Mesendoderm (in vitro differentiated cells): ENCODE measurements around the gene CACNB4.

Experiments used
- DNase-seq: peaks from one replicate; pipeline ENCODE4 v3.0.0; 2013
- H2AK5ac ChIP-seq: 2 replicates; pipeline ENCODE4 v1.6.1; 2013; ENCODE audit warnings: low read length, inconsistent platforms
- H2BK120ac ChIP-seq: 2 replicates; pipeline ENCODE4 v1.6.1; 2013; ENCODE audit warnings: low read depth, mild to moderate bottlenecking, low read length, moderate library complexity, mixed read lengths
- H2BK15ac ChIP-seq: replicated peaks from 2 replicates; pipeline ENCODE4 v1.6.1; 2013; ENCODE audit warnings: low read depth, mild to moderate bottlenecking, moderate library complexity
- H2BK5ac ChIP-seq: 2 replicates; pipeline ENCODE4 v1.6.1; 2013; ENCODE audit warnings: low read length, inconsistent platforms
- H3K18ac ChIP-seq: 2 replicates; pipeline ENCODE4 v1.6.1; 2013; ENCODE audit warnings: mild to moderate bottlenecking, low read length, mixed read lengths
- H3K23ac ChIP-seq: one replicate; pipeline ENCODE4 v1.6.1; 2013; ENCODE audit warnings: low read length
- H3K27ac ChIP-seq: 2 replicates; pipeline ENCODE4 v1.5.1; 2013; ENCODE audit warnings: low read depth, mild to moderate bottlenecking, inconsistent platforms, low read length, moderate library complexity
- H3K27me3 ChIP-seq: 2 replicates; pipeline ENCODE4 v1.6.1; 2013; ENCODE audit warnings: low read length, control low read depth, mild to moderate bottlenecking, inconsistent platforms; ENCODE audit not compliant: insufficient read depth, poor library complexity
- H3K36me3 ChIP-seq: 2 replicates; pipeline ENCODE4 v1.6.1; 2013; ENCODE audit warnings: low read length, inconsistent platforms; ENCODE audit not compliant: control insufficient read depth, insufficient read depth
- H3K4ac ChIP-seq: one replicate; pipeline ENCODE4 v1.6.1; 2013; ENCODE audit warnings: low read depth, mild to moderate bottlenecking, low read length, moderate library complexity
- H3K4me1 ChIP-seq: 2 replicates; pipeline ENCODE4 v1.6.1; 2013; ENCODE audit warnings: low read depth, low read length, inconsistent platforms; ENCODE audit not compliant: control insufficient read depth
- H3K4me2 ChIP-seq: 2 replicates; pipeline ENCODE4 v1.6.1; 2013; ENCODE audit warnings: low read length
- H3K4me3 ChIP-seq: 2 replicates; pipeline ENCODE4 v1.5.1; 2013; ENCODE audit warnings: mild to moderate bottlenecking, low read length
- H3K56ac ChIP-seq: one replicate; pipeline ENCODE4 v1.6.1; 2013; ENCODE audit warnings: low read length
- H3K79me1 ChIP-seq: 2 replicates; pipeline ENCODE4 v1.6.1; 2013; ENCODE audit warnings: low read length, inconsistent platforms
- H3K79me2 ChIP-seq: 2 replicates; pipeline ENCODE4 v1.6.1; 2013; ENCODE audit warnings: mild to moderate bottlenecking, low read length; ENCODE audit not compliant: control insufficient read depth, insufficient read depth
- H3K9ac ChIP-seq: 2 replicates; pipeline ENCODE4 v1.6.1; 2013; ENCODE audit warnings: low read length, inconsistent platforms
- H4K5ac ChIP-seq: one replicate; pipeline ENCODE4 v1.6.1; 2013; ENCODE audit warnings: low read length
- H4K8ac ChIP-seq: one replicate; pipeline ENCODE4 v1.6.1; 2013; ENCODE audit warnings: low read depth, mild to moderate bottlenecking, control low read depth, low read length, moderate library complexity
- WGBS: extraction: QIAGEN DNeasy Blood & Tissue Kit; methylation state at CpG from one replicate; pipeline ENCODE4 v1.1.7; 2013; ENCODE audit warnings: low lambda C conversion rate, missing lambda C conversion rate; ENCODE audit not compliant: insufficient coverage; ENCODE audit errors: extremely low coverage; 5-methylcytosine and 5-hydroxymethylcytosine counted together

Gene CACNB4

DNA sequence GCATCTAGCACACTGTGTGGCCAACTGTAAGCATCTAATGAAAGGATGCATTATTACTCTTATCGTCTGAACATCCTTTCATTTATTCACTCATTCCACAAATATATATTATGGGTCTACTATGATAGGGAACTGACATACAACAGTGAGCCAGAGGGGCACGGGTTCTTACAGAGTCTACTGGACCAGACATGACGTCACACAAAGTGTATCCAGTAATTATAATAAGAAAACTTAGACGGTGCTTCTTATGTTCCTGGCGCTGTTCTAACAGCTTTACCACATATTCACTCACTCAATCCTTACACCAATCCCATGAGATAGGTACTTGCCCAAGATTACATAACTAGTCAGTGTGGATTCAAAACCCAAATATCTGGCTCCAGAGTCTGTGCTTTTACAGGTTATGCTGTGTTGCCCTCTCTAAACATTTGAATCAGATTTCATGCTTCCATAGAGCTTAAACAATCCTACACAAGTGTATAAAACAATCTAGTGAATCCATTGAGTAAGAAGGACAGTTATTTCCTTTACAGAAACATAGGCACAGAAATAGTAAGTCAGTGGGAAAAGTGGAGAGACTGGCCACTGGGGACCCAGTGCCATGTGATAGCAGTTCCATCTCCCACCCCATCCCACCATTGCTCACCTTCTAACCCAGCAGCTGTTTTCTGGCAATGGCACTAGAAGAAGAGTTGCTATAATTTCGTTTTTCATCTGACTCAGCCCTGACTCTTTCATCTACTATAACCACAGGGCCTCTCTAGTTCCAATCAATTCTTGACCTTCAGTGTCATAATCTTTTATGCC, 246.4 kb downstream of the CACNB4 start:
- Histone ChIP-seq H3K36me3 (no peaks in the 10 kb centered on the region), H2AK5ac (no peak overlapping the region), H3K18ac (no peak overlapping the region), H3K4me1 (no peaks in the 10 kb centered on the region), H3K27me3 (no peaks in the 10 kb centered on the region), H2BK5ac (no peak overlapping the region), H4K8ac (no peak overlapping the region), H3K4me2 (no peak overlapping the region), H2BK15ac (no peak overlapping the region), H3K79me1 (no peaks in the 10 kb centered on the region), H3K27ac (no peak overlapping the region), H3K79me2 (no peaks in the 10 kb centered on the region), H3K9ac (no peak overlapping the region), H3K56ac (no peak overlapping the region), H2BK120ac (no peak overlapping the region), H3K4me3 (no peak overlapping the region), H3K4ac (no peak overlapping the region), H4K5ac (no peak overlapping the region), H3K23ac (no peak overlapping the region)
- no CpG with 5 or more reads among the region's 6 CpGs for WGBS
- DNase-seq, result no peak

DNA sequence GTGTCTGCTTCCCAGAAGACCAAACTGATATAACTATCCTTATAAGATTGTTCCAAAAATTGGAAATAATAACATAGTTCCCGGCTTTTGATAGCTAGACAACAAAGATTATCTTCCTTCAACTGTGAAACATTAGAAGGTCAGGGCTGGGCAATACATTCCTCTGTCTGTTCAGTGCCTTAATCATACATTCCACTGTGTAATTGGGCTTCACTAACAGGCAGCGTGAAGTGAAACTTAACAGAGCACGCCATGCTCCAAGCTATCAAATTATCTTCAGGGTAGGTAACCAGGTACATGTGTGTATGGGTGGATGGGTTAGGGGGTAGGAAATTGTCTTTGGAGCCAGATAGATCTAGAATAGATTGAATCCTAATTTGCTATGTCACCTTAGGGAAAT, 247.1 kb downstream of the CACNB4 start:
- Histone ChIP-seq H3K4me3 (no peak overlapping the region), H2BK120ac (no peak overlapping the region), H2BK5ac (no peak overlapping the region), H3K27me3 (no peaks in the 10 kb centered on the region), H4K5ac (no peak overlapping the region), H3K36me3 (no peaks in the 10 kb centered on the region), H3K79me1 (no peaks in the 10 kb centered on the region), H2BK15ac (no peak overlapping the region), H3K4me2 (no peak overlapping the region), H2AK5ac (no peak overlapping the region), H3K9ac (no peak overlapping the region), H3K79me2 (no peaks in the 10 kb centered on the region), H3K18ac (no peak overlapping the region), H3K56ac (no peak overlapping the region), H3K4me1 (no peaks in the 10 kb centered on the region), H4K8ac (no peak overlapping the region), H3K27ac (no peak overlapping the region), H3K23ac (no peak overlapping the region), H3K4ac (no peak overlapping the region)
- no peak for DNase-seq
- no CpG with 5 or more reads among the region's 3 CpGs for WGBS

DNA sequence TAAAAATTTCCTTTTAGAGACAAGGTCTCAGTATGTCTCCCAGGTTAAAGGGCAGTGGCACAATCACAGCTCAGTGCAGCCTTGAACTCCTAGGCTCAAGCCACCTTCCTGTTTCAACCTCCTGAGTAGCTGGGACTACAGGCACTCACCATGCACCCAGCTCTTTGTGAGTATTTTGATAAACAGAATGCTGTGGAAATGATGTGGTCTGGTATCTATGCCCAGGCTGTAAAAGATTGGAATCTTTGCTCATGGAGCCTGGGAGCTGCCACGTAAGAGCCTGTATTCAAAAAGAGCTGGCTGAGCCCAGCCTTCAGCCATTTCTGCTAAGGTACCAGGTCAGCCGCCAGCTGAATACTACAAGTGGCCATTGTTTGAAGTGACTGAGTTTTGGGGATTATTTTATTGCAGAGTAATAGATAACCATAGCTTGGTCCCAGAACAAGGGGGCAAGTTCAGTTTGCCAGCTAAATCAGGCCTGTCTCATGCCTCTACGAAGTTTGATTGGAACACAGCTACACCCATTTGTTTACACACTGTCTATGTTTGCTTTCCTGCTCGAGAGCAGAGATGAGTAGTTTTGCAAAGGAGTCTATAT, 249.3 kb downstream of the CACNB4 start:
- H3K79me1 ChIP-seq, result no peaks in the 10 kb centered on the region
- no peaks in the 10 kb centered on the region for H3K4me1 ChIP-seq
- WGBS, result no CpG with 5 or more reads among the region's 4 CpGs
- no peak overlapping the region for H3K18ac ChIP-seq
- H3K79me2 ChIP-seq, result no peaks in the 10 kb centered on the region
- no peak overlapping the region for H3K27ac ChIP-seq
- H3K23ac ChIP-seq, result no peak overlapping the region
- no peak overlapping the region for H3K4ac ChIP-seq
- H3K4me2 ChIP-seq, result no peak overlapping the region
- no peak overlapping the region for H2BK5ac ChIP-seq
- H2BK15ac ChIP-seq, result no peak overlapping the region
- H4K8ac ChIP-seq, result no peak overlapping the region
- no peak overlapping the region for H2BK120ac ChIP-seq
- no peaks in the 10 kb centered on the region for H3K36me3 ChIP-seq
- H4K5ac ChIP-seq, result no peak overlapping the region
- no peak overlapping the region for H3K4me3 ChIP-seq
- no peak overlapping the region for H3K56ac ChIP-seq
- no peak overlapping the region for H3K9ac ChIP-seq
- H2AK5ac ChIP-seq, result no peak overlapping the region
- no peak for DNase-seq
- no peaks in the 10 kb centered on the region for H3K27me3 ChIP-seq

DNA sequence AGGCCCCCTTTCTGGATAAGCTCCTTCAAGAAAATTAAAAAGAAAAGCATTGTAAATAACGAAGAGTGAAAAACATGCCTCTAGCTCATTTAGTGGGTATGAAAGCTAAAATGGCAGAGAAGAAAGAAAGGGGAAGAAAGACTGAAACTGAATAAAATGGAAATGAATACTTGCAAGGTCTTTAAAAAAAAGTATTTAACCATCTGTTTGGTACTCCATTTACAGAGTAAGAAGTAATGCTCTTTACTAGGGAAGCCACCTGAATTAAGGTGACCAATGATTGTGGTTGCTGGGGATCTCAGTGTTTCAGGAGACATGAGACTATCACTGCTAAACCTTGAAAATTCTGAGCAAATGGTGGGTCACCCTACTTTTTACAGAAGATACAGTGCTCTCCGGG, 253.0 kb downstream of the CACNB4 start:
- Histone ChIP-seq H3K4me3 (no peak overlapping the region), H2BK120ac (no peak overlapping the region), H3K4ac (no peak overlapping the region), H3K27me3 (no peaks in the 10 kb centered on the region), H3K18ac (no peak overlapping the region), H3K27ac (no peak overlapping the region), H2BK5ac (no peak overlapping the region), H2AK5ac (no peak overlapping the region), H4K8ac (no peak overlapping the region), H3K9ac (no peak overlapping the region), H3K4me2 (no peak overlapping the region), H3K36me3 (no peaks in the 10 kb centered on the region), H3K23ac (no peak overlapping the region), H3K4me1 (no peaks in the 10 kb centered on the region), H3K79me1 (no peaks in the 10 kb centered on the region), H3K56ac (no peak overlapping the region), H3K79me2 (no peaks in the 10 kb centered on the region), H2BK15ac (no peak overlapping the region), H4K5ac (no peak overlapping the region)
- no peak for DNase-seq
- no CpG with 5 or more reads among the region's 2 CpGs for WGBS

DNA sequence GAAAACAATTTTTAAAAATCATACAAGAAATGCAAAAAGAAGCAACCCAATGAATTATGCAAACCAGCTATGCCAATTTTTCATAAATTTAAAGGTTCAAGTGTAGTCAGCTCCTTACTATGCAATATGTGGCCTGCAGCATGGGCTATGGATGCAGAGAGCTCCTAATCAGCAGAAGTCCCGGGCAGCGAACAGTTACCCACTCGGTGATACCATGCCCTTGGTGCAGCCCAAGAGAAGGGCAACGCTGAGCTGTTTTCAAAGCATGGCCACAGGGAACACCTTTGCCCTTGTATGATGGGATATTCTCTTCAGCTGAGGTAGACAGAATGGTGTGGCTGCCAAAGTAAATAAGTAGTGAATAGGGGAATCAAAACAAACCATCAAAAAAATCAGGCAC, 253.4 kb downstream of the CACNB4 start:
- no CpG with 5 or more reads among the region's 4 CpGs for WGBS
- no peak overlapping the region for H3K4me3 ChIP-seq
- H4K5ac ChIP-seq, result no peak overlapping the region
- H3K79me2 ChIP-seq, result no peaks in the 10 kb centered on the region
- no peak overlapping the region for H2AK5ac ChIP-seq
- H3K9ac ChIP-seq, result no peak overlapping the region
- no peak overlapping the region for H3K18ac ChIP-seq
- H3K4me1 ChIP-seq, result no peaks in the 10 kb centered on the region
- H3K4ac ChIP-seq, result no peak overlapping the region
- no peaks in the 10 kb centered on the region for H3K36me3 ChIP-seq
- no peak overlapping the region for H4K8ac ChIP-seq
- H3K56ac ChIP-seq, result no peak overlapping the region
- no peak overlapping the region for H3K27ac ChIP-seq
- no peak overlapping the region for H3K23ac ChIP-seq
- H2BK15ac ChIP-seq, result no peak overlapping the region
- no peaks in the 10 kb centered on the region for H3K79me1 ChIP-seq
- DNase-seq, result no peak
- no peaks in the 10 kb centered on the region for H3K27me3 ChIP-seq
- no peak overlapping the region for H2BK120ac ChIP-seq
- no peak overlapping the region for H2BK5ac ChIP-seq
- H3K4me2 ChIP-seq, result no peak overlapping the region
